ENCODE measurements around the gene UCN2. TPM values are rescaled to one million over a fixed set of nuclear protein-coding genes. Genes with fewer than 3 reads are reported as not detected.

UCN2 gene
- total and polyA plus RNA-seq, 2 of the 4 experiments (the other 2 are of a cell fraction) = 0.54 to 2.7 TPM

DNA sequence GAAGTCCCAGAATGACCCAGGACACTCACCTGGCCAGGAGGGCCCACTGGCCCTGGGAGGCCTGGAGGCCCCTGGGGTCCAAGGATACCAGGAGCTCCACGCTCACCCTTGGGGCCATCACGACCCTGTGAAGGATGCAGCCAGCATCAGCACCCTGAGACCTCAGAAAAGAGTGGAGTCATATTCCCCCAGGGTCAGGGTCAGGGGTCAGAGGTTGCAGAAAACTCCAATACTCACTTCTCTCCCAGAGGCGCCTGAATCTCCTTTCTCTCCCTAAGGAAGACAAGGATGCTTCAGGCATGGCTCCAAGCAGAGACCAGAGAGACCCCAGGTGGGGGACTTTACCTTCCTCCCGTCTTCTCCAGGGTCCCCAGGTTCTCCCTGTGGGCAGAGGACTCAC lies 13.1 kb upstream of the UCN2 start:
- no peak overlapping the region for H2AK5ac ChIP-seq (ENCODE audit: low read depth, low read length)
- H4K20me1 ChIP-seq (ENCODE audit: insufficient read depth, low read length) = peaks cover 6% of the 10 kb centered on the region; the same call in 1 of the 2 replicates
- H3K27ac ChIP-seq (ENCODE audit: insufficient read depth, low read length) = no peak overlapping the region
- peaks cover 4 to 23% of the 10 kb centered on the region in 2 experiments; a peak in 2 of 4 replicates for H3K79me1 ChIP-seq (ENCODE audit: low read depth in 1 of 2, low read length in 2 of 2)
- no peak overlapping the region for H4K8ac ChIP-seq (ENCODE audit: low read depth in 2 of 2, low read length in 2 of 2)
- H3K9me1 ChIP-seq (ENCODE audit: insufficient read depth, low read length) = peaks cover 11% of the 10 kb centered on the region
- no peak overlapping the region for H4K91ac ChIP-seq (ENCODE audit: insufficient read depth, low read depth, low read length)
- no peak overlapping the region for H2BK15ac ChIP-seq (ENCODE audit: low read depth, low read length)
- intact Hi-C loops (cut with micrococcal nuclease) (no loop called here), in situ Hi-C loops (cut with MboI; ENCODE audit: low sequenced_read_pairs) (no loop called here), dilution Hi-C loops (cut with HindIII; ENCODE audit: low sequenced_read_pairs, unreplicated experiment) (no loop called here)
- no peak for TF ChIP-seq BHLHE40 (IDR thresholded peaks at IDR 0.05; ENCODE audit: low read depth, low read length)
- TF ChIP-seq RAD21 (IDR thresholded peaks at IDR 0.05; ENCODE audit: low read length) = no peak
- no peak for TF ChIP-seq POLR2A (IDR thresholded peaks at IDR 0.05; ENCODE audit: low read depth, low read length)
- TF ChIP-seq FOS (IDR thresholded peaks at IDR 0.05; ENCODE audit: low read depth, low read length) = no peak
- TF ChIP-seq RFX5 (IDR thresholded peaks at IDR 0.05; ENCODE audit: low read depth, low read length) = no peak
- TF ChIP-seq, protein P1, sequence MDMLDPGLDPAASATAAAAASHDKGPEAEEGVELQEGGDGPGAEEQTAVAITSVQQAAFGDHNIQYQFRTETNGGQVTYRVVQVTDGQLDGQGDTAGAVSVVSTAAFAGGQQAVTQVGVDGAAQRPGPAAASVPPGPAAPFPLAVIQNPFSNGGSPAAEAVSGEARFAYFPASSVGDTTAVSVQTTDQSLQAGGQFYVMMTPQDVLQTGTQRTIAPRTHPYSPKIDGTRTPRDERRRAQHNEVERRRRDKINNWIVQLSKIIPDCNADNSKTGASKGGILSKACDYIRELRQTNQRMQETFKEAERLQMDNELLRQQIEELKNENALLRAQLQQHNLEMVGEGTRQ (IDR thresholded peaks at IDR 0.05; ENCODE audit: low read depth, low read length) = no peak
- TF ChIP-seq, protein P2, sequence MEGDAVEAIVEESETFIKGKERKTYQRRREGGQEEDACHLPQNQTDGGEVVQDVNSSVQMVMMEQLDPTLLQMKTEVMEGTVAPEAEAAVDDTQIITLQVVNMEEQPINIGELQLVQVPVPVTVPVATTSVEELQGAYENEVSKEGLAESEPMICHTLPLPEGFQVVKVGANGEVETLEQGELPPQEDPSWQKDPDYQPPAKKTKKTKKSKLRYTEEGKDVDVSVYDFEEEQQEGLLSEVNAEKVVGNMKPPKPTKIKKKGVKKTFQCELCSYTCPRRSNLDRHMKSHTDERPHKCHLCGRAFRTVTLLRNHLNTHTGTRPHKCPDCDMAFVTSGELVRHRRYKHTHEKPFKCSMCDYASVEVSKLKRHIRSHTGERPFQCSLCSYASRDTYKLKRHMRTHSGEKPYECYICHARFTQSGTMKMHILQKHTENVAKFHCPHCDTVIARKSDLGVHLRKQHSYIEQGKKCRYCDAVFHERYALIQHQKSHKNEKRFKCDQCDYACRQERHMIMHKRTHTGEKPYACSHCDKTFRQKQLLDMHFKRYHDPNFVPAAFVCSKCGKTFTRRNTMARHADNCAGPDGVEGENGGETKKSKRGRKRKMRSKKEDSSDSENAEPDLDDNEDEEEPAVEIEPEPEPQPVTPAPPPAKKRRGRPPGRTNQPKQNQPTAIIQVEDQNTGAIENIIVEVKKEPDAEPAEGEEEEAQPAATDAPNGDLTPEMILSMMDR (conservative IDR thresholded peaks at IDR 0.05; ENCODE audit: low read depth, low read length) = no peak
- no peak for TF ChIP-seq MAFK (IDR thresholded peaks at IDR 0.05; ENCODE audit: low read depth, low read length)
- TF ChIP-seq RCOR1 (IDR thresholded peaks at IDR 0.05; ENCODE audit: insufficient replicate concordance, low read length) = no peak
- TF ChIP-seq MAZ (IDR thresholded peaks at IDR 0.05; ENCODE audit: borderline replicate concordance, low read depth, low read length) = no peak
- TF ChIP-seq SMC3 (IDR thresholded peaks at IDR 0.05; ENCODE audit: low read depth, low read length) = no peak
- no peak for TF ChIP-seq MXI1 (IDR thresholded peaks at IDR 0.05; ENCODE audit: borderline replicate concordance, low read depth, low read length)
- no peak for TF ChIP-seq CHD1 (IDR thresholded peaks at IDR 0.05; ENCODE audit: low read depth, low read length)
- no peak for TF ChIP-seq CEBPB (IDR thresholded peaks at IDR 0.05; ENCODE audit: low read depth, low read length)
- TF ChIP-seq NFE2L2 (IDR thresholded peaks at IDR 0.05; ENCODE audit: low read depth, low read length) = no peak
- TF ChIP-seq, protein P3, sequence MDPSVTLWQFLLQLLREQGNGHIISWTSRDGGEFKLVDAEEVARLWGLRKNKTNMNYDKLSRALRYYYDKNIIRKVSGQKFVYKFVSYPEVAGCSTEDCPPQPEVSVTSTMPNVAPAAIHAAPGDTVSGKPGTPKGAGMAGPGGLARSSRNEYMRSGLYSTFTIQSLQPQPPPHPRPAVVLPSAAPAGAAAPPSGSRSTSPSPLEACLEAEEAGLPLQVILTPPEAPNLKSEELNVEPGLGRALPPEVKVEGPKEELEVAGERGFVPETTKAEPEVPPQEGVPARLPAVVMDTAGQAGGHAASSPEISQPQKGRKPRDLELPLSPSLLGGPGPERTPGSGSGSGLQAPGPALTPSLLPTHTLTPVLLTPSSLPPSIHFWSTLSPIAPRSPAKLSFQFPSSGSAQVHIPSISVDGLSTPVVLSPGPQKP (IDR thresholded peaks at IDR 0.05; ENCODE audit: borderline replicate concordance, low read depth, low read length) = no peak
- no peak overlapping the region for H3K4me2 ChIP-seq (ENCODE audit: low read depth, low read length)
- peaks cover 87% of the 10 kb centered on the region for H3K36me3 ChIP-seq (ENCODE audit: control insufficient read depth, insufficient read depth, low read length)
- ChIA-PET POLR2A (ENCODE audit: unreplicated experiment) (interaction anchor here (0.5 kb wide), 1 partner anchor 110 kb away, joined by 3 read pairs; no protein-coding TSS in a partner anchor), CTCF (no interaction called here)
- no peak overlapping the region for H4K5ac ChIP-seq (ENCODE audit: low read depth, low read length)
- no peak overlapping the region for H3K14ac ChIP-seq (replicated peaks; ENCODE audit: low read depth, low read length)
- no peaks in the 10 kb centered on the region for H3K4me1 ChIP-seq (ENCODE audit: control insufficient read depth, insufficient read depth, low read length)
- no peak overlapping the region for H2BK120ac ChIP-seq (ENCODE audit: low read depth, low read length)
- WGBS, 2 experiments (ENCODE audit: extremely low coverage in 2 of 2, insufficient read length in 1 of 2) = 100% methylated on average over 1 of the region's 4 CpGs; no CpG with 5 or more reads in 1 of the 2 experiments
- H2BK20ac ChIP-seq (ENCODE audit: low read depth, low read length) = no peak overlapping the region
- H3K4ac ChIP-seq (ENCODE audit: low read depth, low read length) = no peak overlapping the region
- H3K18ac ChIP-seq (ENCODE audit: low read depth, low read length) = no peak overlapping the region
- no peak overlapping the region for H3K9ac ChIP-seq (ENCODE audit: low read depth, low read length)
- no TSS peak for BruUV-seq (replicated peaks)
- H3K4me3 ChIP-seq (ENCODE audit: insufficient read depth, low read depth, low read length) = no peak overlapping the region
- H3K56ac ChIP-seq (ENCODE audit: extremely low read depth, insufficient read depth, low read length) = no peak overlapping the region
- no peak overlapping the region for H2AK9ac ChIP-seq (replicated peaks; ENCODE audit: low read depth, low read length, poor library complexity)
- DNase-seq (no peak), ATAC-seq (ENCODE audit: low read depth) (no peak)
- no peak overlapping the region for H3K23ac ChIP-seq (ENCODE audit: low read depth, low read length)
- no peaks in the 10 kb centered on the region for H3K9me3 ChIP-seq (ENCODE audit: control insufficient read depth, insufficient read depth, low read length)
- H2BK5ac ChIP-seq (ENCODE audit: low read depth, low read length, poor library complexity, severe bottlenecking) = no peak overlapping the region
- H2AFZ ChIP-seq (replicated peaks; ENCODE audit: low read length, poor library complexity) = no peak overlapping the region
- no peaks in the 10 kb centered on the region for H3K27me3 ChIP-seq (ENCODE audit: control insufficient read depth, insufficient read depth, low read length)
